K562 (cell line): ENCODE results near the gene DVL2. TPM values are rescaled to one million over a fixed set of nuclear protein-coding genes. Genes with fewer than 3 reads are reported as not detected.

Experiments
- ARID4B ChIP-seq: sonication (generic); formaldehyde crosslinking; IDR thresholded peaks from 2 replicates; pipeline ENCODE4 v1.8.0; 2022; ENCODE audit warnings: mild to moderate bottlenecking, missing genetic modification reagents
- DPF2 ChIP-seq: fragments of 450-650 bp; IDR thresholded peaks from 2 replicates; pipeline ENCODE4 v1.6.1; 2016
- GABPA ChIP-seq: fragments of 200-800 bp; sonication (Bioruptor generic); conservative IDR thresholded peaks from 2 replicates; pipeline ENCODE4 v1.6.1; 2016; ENCODE audit warnings: low read depth, missing genetic modification characterization, missing compliant biosample characterization
- HIVEP1 ChIP-seq: fragments of 250-450 bp; sonication (Bioruptor Pico); IDR thresholded peaks from 2 replicates; pipeline ENCODE4 v1.4.0; 2020; ENCODE audit warnings: mild to moderate bottlenecking
- MCM2 ChIP-seq: fragments of 450-650 bp; IDR thresholded peaks from 2 replicates; pipeline ENCODE4 v1.6.1; 2017; ENCODE audit warnings: low read depth, mild to moderate bottlenecking
- MTA3 ChIP-seq: fragments of 450-650 bp; formaldehyde crosslinking; IDR thresholded peaks from 2 replicates; pipeline ENCODE4 v1.6.1; 2017; ENCODE audit warnings: mild to moderate bottlenecking, borderline replicate concordance
- RAD21 ChIP-seq, 2 experiments: fragments of 250-450 bp in 1 of 2; fragments of 450-650 bp in 1 of 2; sonication (Bioruptor Pico) in 1 of 2; formaldehyde crosslinking in 1 of 2; IDR thresholded peaks in 1 of 2; conservative IDR thresholded peaks in 1 of 2; 2 replicates each; pipeline versions ENCODE4 v1.4.0 to v1.8.0; 2020 to 2022; ENCODE audit warnings: mild to moderate bottlenecking in 2 of 2, moderate library complexity in 1 of 2
- RBM14 ChIP-seq: fragments of 200-400 bp; formaldehyde crosslinking; IDR thresholded peaks from 2 replicates; pipeline ENCODE4 v1.6.1; 2018; ENCODE audit warnings: low read depth, mild to moderate bottlenecking, low read length, moderate library complexity, borderline replicate concordance; ENCODE audit not compliant: insufficient read depth
- RUNX1 ChIP-seq: sonication (generic); IDR thresholded peaks from 2 replicates; pipeline ENCODE4 v1.6.1; 2016; ENCODE audit warnings: antibody characterized with exemption, low read depth
- SIN3A ChIP-seq, 2 experiments: fragments of 150-350 bp in 1 of 2; IDR thresholded peaks; 2 replicates each; pipeline ENCODE4 v1.6.1; 2011 to 2016; ENCODE audit warnings: borderline replicate concordance in 2 of 2, low read depth in 2 of 2, low read length in 2 of 2, mild to moderate bottlenecking in 2 of 2, moderate library complexity in 2 of 2; ENCODE audit not compliant: control insufficient read depth in 1 of 2
- THAP12 ChIP-seq: fragments of 250-450 bp; sonication (Bioruptor Pico); IDR thresholded peaks from 2 replicates; pipeline ENCODE4 v1.9.0; 2021; ENCODE audit warnings: mild to moderate bottlenecking, inconsistent platforms
- THAP7 ChIP-seq: fragments of 250-450 bp; sonication (Bioruptor Pico); IDR thresholded peaks from 2 replicates; pipeline ENCODE4 v1.5.0; 2021
- THRB ChIP-seq: fragments of 450-650 bp; formaldehyde crosslinking; conservative IDR thresholded peaks from 2 replicates; pipeline ENCODE4 v1.4.0; 2022; ENCODE audit warnings: mild to moderate bottlenecking, missing genetic modification characterization
- ZNF639 ChIP-seq, 2 experiments: fragments of 200-800 bp in 1 of 2; sonication (Bioruptor generic) in 1 of 2; sonication (generic) in 1 of 2; formaldehyde crosslinking in 1 of 2; IDR thresholded peaks in 1 of 2; conservative IDR thresholded peaks in 1 of 2; 2 replicates each; pipeline versions ENCODE4 v1.5.0 to v1.6.1; 2016 to 2020; ENCODE audit warnings: missing compliant biosample characterization in 1 of 2, missing genetic modification characterization in 1 of 2, missing genetic modification reagents in 1 of 2
- polyA plus RNA-seq, 8 experiments: library from polyadenylated mRNA; depleted of rRNA in 4 of 8; stranded (reverse) in 5 of 8; unstranded in 3 of 8; fragments of >200 nt; fragmentation: Nextera tagmentation in 2 of 8; fragmentation: Illumina TruSeq in 1 of 8; extraction: Ambion mirVana in 2 of 8; extraction: Trizol in 1 of 8; gene quantifications; 2 replicates each; pipeline versions ENCODE4 v1.2.1 to v1.2.3, GENCODE V29; 2011 to 2014; ENCODE audit warnings: inconsistent platforms in 1 of 8, missing spikeins in 1 of 8
- total RNA-seq, 7 experiments: library from RNA; depleted of rRNA in 6 of 7; stranded (reverse); fragments of >200 nt in 6 of 7; fragmentation: Illumina TruSeq in 2 of 7; extraction: Trizol in 2 of 7; gene quantifications; 2 replicates each; pipeline versions ENCODE4 v1.2.1 to v1.2.3, GENCODE V29; 2011 to 2021; ENCODE audit warnings: low replicate concordance in 1 of 7

Gene DVL2
- total and polyA plus RNA-seq, 9 of the 15 experiments (the other 6 are each of a cell fraction or from before 2014, with no cell fraction given): 1.3 to 49.5 (median 24.3) TPM

GRCh38 chr17:7252176-7253043 lies 18.1 kb upstream of the DVL2 start, which contains the start of gene ELP5 (continued):
- peak; percentile 74 to 80 for TF ChIP-seq SIN3A (IDR thresholded peaks at IDR 0.05; ENCODE audit: borderline replicate concordance in 2 of 2, control insufficient read depth in 1 of 2, low read depth in 2 of 2, low read length in 2 of 2)
- no peak for TF ChIP-seq THRB (CRISPR knock-in tag)
- no peak for TF ChIP-seq MCM2
- TF ChIP-seq ZNF639 (CRISPR knock-in tag; conservative IDR thresholded peaks at IDR 0.05 in 1 of 2, IDR thresholded peaks at IDR 0.05 in 1 of 2): peak in 1 of 2 experiments; percentile 83; a peak in 2 of 4 replicates
- no peak for TF ChIP-seq THAP12 (CRISPR knock-in tag)
- no peak for TF ChIP-seq RUNX1
- TF ChIP-seq MTA3: peak; percentile 54; the same call in 1 of the 2 replicates
- no peak for TF ChIP-seq RAD21 (CRISPR knock-in tag; conservative IDR thresholded peaks at IDR 0.05 in 1 of 2, IDR thresholded peaks at IDR 0.05 in 1 of 2)
- TF ChIP-seq GABPA (tag): peak; percentile 84
- no peak for TF ChIP-seq THAP7 (CRISPR knock-in tag)
- TF ChIP-seq ARID4B (CRISPR knock-in tag): peak; percentile 84
- peak; percentile 25; the same call in 1 of the 2 replicates for TF ChIP-seq DPF2
- TF ChIP-seq RBM14: no peak
- no peak for TF ChIP-seq HIVEP1 (CRISPR knock-in tag)
